Measurements from ENCODE around the gene CDX2.

Gene CDX2

DNA sequence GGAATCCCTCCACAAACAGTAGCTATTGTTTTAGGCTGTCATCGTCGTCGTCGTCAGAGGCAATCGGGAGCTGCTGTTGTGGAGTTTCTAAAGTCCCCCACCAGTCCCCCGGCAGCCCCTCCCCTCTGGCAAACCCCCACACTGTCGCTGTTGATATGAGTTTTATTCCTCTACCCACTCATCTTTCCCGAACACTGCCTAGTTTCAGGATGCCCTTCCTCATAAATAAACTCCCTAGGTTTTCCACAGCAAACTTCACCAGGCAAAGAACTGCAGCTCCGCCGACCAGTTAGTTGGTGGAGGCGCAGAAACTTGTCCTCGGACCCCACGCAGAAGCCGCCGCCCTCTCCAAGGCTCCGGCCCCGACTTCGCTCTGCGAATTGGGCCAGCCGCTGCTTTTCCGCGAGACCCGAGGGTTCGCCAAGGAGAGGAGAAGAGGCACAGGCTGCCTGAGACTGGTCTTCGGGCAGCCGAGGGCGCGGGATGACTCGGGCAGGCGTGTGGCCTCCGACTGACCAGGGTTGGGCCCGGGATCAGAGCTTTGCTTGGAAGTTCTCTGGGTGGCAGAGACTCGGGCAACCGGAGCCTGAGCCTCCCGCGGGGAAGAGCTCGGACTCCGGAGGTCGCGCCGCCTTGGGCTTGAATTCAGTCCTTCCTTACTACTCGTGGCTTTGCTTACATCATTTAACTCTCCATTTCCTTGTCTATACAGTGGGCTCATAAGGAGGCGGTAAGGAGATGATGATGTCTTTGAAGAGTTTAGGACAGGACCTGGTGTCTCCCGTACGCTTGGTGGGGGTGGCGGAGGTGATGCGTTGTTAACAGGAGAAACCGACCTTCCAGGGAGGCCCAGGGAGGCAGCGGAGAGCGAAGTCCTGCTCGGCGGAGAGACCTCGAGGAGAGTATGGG lies 41.4 kb downstream of the CDX2 start:
- DNase-seq (ENCODE audit: extremely low spot score): peak; percentile 22
- CTCF ChIA-PET: interaction anchor here (0.9 kb wide), 1 partner anchor 13 kb away, joined by 3 read pairs; no protein-coding TSS in a partner anchor
- TF ChIP-seq, protein P1, sequence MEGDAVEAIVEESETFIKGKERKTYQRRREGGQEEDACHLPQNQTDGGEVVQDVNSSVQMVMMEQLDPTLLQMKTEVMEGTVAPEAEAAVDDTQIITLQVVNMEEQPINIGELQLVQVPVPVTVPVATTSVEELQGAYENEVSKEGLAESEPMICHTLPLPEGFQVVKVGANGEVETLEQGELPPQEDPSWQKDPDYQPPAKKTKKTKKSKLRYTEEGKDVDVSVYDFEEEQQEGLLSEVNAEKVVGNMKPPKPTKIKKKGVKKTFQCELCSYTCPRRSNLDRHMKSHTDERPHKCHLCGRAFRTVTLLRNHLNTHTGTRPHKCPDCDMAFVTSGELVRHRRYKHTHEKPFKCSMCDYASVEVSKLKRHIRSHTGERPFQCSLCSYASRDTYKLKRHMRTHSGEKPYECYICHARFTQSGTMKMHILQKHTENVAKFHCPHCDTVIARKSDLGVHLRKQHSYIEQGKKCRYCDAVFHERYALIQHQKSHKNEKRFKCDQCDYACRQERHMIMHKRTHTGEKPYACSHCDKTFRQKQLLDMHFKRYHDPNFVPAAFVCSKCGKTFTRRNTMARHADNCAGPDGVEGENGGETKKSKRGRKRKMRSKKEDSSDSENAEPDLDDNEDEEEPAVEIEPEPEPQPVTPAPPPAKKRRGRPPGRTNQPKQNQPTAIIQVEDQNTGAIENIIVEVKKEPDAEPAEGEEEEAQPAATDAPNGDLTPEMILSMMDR (IDR thresholded peaks at IDR 0.05; ENCODE audit: control extremely low read depth, extremely low read depth, low read depth, missing control alignments): no peak
- POLR2A ChIA-PET: no interaction called here

DNA sequence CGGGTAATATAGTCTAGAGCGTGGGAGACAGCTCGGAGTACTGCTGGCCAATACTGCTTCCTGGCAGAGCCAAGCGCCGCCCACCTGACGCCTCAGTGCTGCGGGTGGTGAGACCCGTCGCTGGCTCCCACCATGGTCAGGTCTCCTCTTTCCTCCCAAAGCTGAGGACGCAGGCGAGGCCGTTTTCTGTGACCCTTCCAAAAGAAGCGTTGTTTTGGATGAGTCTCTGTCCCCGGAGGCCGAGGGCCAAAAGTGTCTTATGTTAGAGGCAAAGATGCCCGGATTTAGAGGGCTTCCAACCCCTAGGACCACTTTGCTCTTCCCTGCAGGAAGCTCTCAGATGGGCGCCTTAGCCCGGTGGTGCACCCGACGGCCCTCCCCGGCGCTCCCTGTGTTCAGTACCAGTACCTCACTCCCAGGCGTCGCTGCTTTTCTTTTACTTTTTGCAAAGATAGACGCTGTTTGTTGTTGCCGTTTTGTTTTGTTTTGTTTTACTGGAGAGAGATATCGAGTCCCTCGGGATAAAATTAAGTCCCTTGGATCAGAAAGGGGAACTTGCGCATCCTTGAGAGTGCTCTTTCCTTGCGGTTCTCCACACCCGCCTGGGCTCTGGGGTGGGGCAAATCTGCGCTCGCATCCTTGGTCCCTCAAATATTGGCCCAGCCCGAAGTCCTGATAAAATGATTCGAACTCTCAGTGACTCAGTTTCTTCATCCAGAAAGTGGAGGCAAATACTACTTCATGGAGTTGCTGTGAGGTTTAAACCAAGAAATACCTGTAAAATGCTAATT lies 42.3 kb downstream of the CDX2 start:
- ChIA-PET POLR2A (no interaction called here), CTCF (interaction anchor here (0.9 kb wide), 1 partner anchor 12 kb away, joined by 3 read pairs; no protein-coding TSS in a partner anchor)
- peak; percentile 41 for DNase-seq (ENCODE audit: extremely low spot score)
- TF ChIP-seq, protein P1 (IDR thresholded peaks at IDR 0.05; ENCODE audit: control extremely low read depth, extremely low read depth, low read depth, missing control alignments): no peak

DNA sequence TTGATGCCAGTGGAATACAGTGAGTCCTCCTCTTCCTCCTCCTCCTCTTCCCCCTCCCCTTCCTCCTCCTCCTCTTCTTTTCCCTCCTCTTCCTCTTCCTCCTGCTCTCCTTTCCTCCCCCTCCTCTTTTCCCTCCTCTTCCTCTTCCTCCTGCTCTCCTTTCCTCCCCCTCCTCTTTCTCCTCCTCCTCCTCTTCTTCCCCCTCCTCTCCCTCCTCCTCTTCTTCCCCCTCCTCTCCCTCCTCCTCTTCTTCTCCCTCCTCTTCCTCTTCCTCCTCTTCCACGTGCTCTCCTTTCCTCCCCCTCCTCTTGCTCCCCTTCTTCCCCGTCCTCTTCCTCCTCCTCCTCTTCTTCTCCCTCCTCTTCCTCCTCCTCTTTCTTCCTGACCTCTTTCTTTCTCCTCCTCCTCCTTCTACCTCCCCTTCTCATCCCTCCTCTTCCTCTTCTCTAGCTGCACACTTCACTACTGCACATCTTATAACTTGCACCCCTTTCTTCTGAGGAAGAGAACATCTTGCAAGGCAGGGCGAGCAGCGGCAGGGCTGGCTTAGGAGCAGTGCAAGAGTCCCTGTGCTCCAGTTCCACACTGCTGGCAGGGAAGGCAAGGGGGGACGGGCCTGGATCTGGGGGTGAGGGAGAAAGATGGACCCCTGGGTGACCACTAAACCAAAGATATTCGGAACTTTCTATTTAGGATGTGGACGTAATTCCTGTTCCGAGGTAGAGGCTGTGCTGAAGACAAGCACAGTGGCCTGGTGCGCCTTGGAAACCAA lies 43.7 kb downstream of the CDX2 start:
- DNase-seq (ENCODE audit: extremely low spot score): no peak
- POLR2A ChIA-PET: no interaction called here
- CTCF ChIA-PET: no interaction called here
- TF ChIP-seq, protein P1 (IDR thresholded peaks at IDR 0.05; ENCODE audit: control extremely low read depth, extremely low read depth, low read depth, missing control alignments): no peak

DNA sequence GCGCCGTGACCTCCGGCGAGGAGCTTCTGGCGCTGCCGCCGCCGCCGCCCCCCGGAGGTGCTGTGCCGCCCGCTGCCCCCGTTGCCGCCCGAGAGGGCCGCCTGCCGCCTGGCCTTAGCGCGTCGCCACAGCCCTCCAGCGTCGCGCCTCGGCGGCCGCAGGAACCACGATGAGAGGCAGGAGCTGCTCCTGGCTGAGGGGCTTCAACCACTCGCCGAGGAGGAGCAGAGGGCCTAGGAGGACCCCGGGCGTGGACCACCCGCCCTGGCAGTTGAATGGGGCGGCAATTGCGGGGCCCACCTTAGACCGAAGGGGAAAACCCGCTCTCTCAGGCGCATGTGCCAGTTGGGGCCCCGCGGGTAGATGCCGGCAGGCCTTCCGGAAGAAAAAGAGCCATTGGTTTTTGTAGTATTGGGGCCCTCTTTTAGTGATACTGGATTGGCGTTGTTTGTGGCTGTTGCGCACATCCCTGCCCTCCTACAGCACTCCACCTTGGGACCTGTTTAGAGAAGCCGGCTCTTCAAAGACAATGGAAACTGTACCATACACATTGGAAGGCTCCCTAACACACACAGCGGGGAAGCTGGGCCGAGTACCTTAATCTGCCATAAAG lies 44.5 kb downstream of the CDX2 start:
- DNase-seq (ENCODE audit: extremely low spot score): peak; percentile 24
- TF ChIP-seq, protein P1 (IDR thresholded peaks at IDR 0.05; ENCODE audit: control extremely low read depth, extremely low read depth, low read depth, missing control alignments): no peak
- CTCF ChIA-PET: interaction anchor here (2.0 kb wide), 1 partner anchor 29 kb away, joined by 8 read pairs; no protein-coding TSS in a partner anchor
- POLR2A ChIA-PET: no interaction called here

DNA sequence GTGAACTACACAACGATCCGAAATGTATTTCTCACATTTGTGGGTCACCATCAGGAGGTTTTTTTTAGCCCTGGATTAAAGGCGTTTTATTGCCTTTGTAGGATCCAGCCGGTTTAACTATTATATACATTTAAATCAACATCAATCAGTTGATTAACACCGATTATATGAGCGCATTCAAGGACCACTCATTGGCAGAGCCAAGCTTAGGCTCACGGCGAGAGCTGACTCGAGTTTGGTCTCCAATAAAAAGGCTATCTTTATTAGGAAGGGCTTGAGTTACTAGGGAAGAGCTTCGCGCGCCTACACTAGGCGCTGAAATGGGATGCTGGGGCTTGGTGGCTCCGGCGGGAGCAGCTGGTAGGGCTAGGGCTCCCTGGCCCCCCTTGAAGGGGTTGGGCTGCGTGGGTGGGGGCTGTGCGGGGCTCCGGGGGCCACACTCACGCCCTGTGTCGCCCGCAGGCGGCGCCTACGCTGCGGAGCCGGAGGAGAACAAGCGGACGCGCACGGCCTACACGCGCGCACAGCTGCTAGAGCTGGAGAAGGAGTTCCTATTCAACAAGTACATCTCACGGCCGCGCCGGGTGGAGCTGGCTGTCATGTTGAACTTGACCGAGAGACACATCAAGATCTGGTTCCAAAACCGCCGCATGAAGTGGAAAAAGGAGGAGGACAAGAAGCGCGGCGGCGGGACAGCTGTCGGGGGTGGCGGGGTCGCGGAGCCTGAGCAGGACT lies 45.2 kb downstream of the CDX2 start:
- peak; percentile 31 for DNase-seq (ENCODE audit: extremely low spot score)
- TF ChIP-seq, protein P1 (IDR thresholded peaks at IDR 0.05; ENCODE audit: control extremely low read depth, extremely low read depth, low read depth, missing control alignments): no peak
- POLR2A ChIA-PET: no interaction called here
- CTCF ChIA-PET: interaction anchor here (2.0 kb wide), 1 partner anchor 30 kb away, joined by 8 read pairs; no protein-coding TSS in a partner anchor

All from GM10248 (cell line).